Lung (tissue), 12 donors: ENCODE measurements around the gene AQP12B. TPM values are rescaled to one million over a fixed set of nuclear protein-coding genes. Genes with fewer than 3 reads are reported as not detected.

Source experiments
- ATAC-seq: fragments of 200-7000 bp; cut with Tn5 transposase; one replicate; pipeline ENCODE4 v1.9.1; 2020; ENCODE audit warnings: moderate number of reproducible peaks; ENCODE audit not compliant: insufficient read depth, low FRiP score
- DNase-seq, 3 donors: peaks; one replicate each; pipeline ENCODE4 v3.0.0-alpha.2; 2013 to 2017
- H3K27ac ChIP-seq, 2 donors: one replicate each; pipeline ENCODE4 v1.5.1; 2013; ENCODE audit warnings: mild to moderate bottlenecking in 2 of 2, moderate library complexity in 2 of 2, control low read depth in 1 of 2, inconsistent platforms in 1 of 2, low read depth in 1 of 2, low read length in 1 of 2
- H3K27me3 ChIP-seq, 3 donors: one replicate each; pipeline ENCODE4 v1.5.1; 2013; ENCODE audit warnings: low read length in 2 of 3; ENCODE audit not compliant: control insufficient read depth in 3 of 3, insufficient read depth in 3 of 3
- H3K36me3 ChIP-seq, 4 donors: one replicate each; pipeline ENCODE4 v1.5.1; 2013; ENCODE audit warnings: low read length in 4 of 4, mild to moderate bottlenecking in 1 of 4, moderate library complexity in 1 of 4; ENCODE audit not compliant: control insufficient read depth in 4 of 4, insufficient read depth in 4 of 4
- H3K4me1 ChIP-seq, 5 donors: one replicate each; pipeline ENCODE4 v1.5.1; 2013; ENCODE audit warnings: low read length in 5 of 5, mild to moderate bottlenecking in 2 of 5, moderate library complexity in 1 of 5; ENCODE audit not compliant: control insufficient read depth in 5 of 5, insufficient read depth in 5 of 5
- H3K4me3 ChIP-seq: one replicate; pipeline ENCODE4 v1.5.1; 2013; ENCODE audit warnings: mild to moderate bottlenecking, control low read depth, moderate library complexity
- H3K9ac ChIP-seq, 2 donors: one replicate each; pipeline ENCODE4 v1.5.1; 2013; ENCODE audit warnings: low read length in 2 of 2, control low read depth in 1 of 2; ENCODE audit not compliant: insufficient read depth in 1 of 2
- H3K9me3 ChIP-seq, 4 donors: one replicate each; pipeline ENCODE4 v1.5.1; 2013; ENCODE audit warnings: low read length in 3 of 4, mild to moderate bottlenecking in 1 of 4, moderate library complexity in 1 of 4; ENCODE audit not compliant: control insufficient read depth in 4 of 4, insufficient read depth in 3 of 4
- CTCF ChIP-seq: IDR thresholded peaks from 2 replicates; pipeline ENCODE4 v1.5.1; 2012; ENCODE audit warnings: mild to moderate bottlenecking; ENCODE audit errors: control extremely low read depth, extremely low read depth
- WGBS, 2 donors: extraction: QIAGEN DNeasy Blood & Tissue Kit; methylation state at CpG; one replicate each; pipeline ENCODE4 v1.1.7; 2013; 5-methylcytosine and 5-hydroxymethylcytosine counted together
- polyA plus RNA-seq, 2 donors: library from polyadenylated mRNA; stranded (reverse); fragments of 200-250 nt; gene quantifications; one replicate each; pipeline ENCODE4 v1.2.1, GENCODE V29; 2013
- total RNA-seq, 2 donors: library from RNA; depleted of rRNA in 1 of 2; stranded (reverse); fragments of >200 nt in 1 of 2; gene quantifications; one replicate each; pipeline ENCODE4 v1.2.1, GENCODE V29; 2014 to 2021
- donor health status: control.
- donor health status: control.
- donor health status: Bipolar disorder and iron deficiency.
- donor health status: healthy.
- donor health status: DM: yes; HTN: yes; CAD: no.

AQP12B gene
- total and polyA plus RNA-seq, 4 donors, result 0.15 TPM; not detected in 3

- H3K4me3 ChIP-seq, result no peak overlapping the region
- TF ChIP-seq CTCF, result no peak
- DNase-seq (no peak), ATAC-seq (no peak)
- peaks cover 0 to 8% (median 0%) of the 10 kb centered on the region in 3 donors for H3K27me3 ChIP-seq
- H3K27ac ChIP-seq, result no peak overlapping the region
- peaks cover 0 to 12% (median 2%) of the 10 kb centered on the region in 4 donors for H3K9me3 ChIP-seq
- no peak overlapping the region for H3K9ac ChIP-seq
- whole genome bisulfite sequencing, 2 donors, result 67 to 76% methylated on average over 3 of the region's 3 CpGs
- no peaks in the 10 kb centered on the region for H3K4me1 ChIP-seq
- no peaks in the 10 kb centered on the region for H3K36me3 ChIP-seq
Observed at GRCh38 chr2:240635998-240636547, 46.6 kb downstream of the AQP12B start.

- no peak for DNase-seq
- TF ChIP-seq CTCF, result no peak
- Histone ChIP-seq H3K9me3 (peaks cover 0 to 12% (median 2%) of the 10 kb centered on the region in 4 donors), H3K27me3 (peaks cover 0 to 3% (median 0%) of the 10 kb centered on the region in 3 donors), H3K36me3 (no peaks in the 10 kb centered on the region), H3K4me1 (no peaks in the 10 kb centered on the region), H3K9ac (no peak overlapping the region), H3K4me3 (no peak overlapping the region), H3K27ac (no peak overlapping the region)
- ATAC-seq, result no peak
- 81 to 86% methylated on average over 6 of the region's 6 CpGs for WGBS, 2 donors
Observed at GRCh38 chr2:240635121-240635997, 47.3 kb downstream of the AQP12B start.

- no peak for TF ChIP-seq CTCF
- DNase-seq, result no peak
- 93 to 97% methylated on average over 1 of the region's 1 CpG for WGBS, 2 donors
- no peak for ATAC-seq
- no peak overlapping the region for H3K9ac ChIP-seq
- no peak overlapping the region for H3K27ac ChIP-seq
- H3K9me3 ChIP-seq, result peaks cover 0 to 12% (median 2%) of the 10 kb centered on the region in 4 donors
- peaks cover 0 to 5% (median 0%) of the 10 kb centered on the region in 5 donors for H3K4me1 ChIP-seq
- H3K27me3 ChIP-seq, result no peaks in the 10 kb centered on the region
- H3K4me3 ChIP-seq, result no peak overlapping the region
- H3K36me3 ChIP-seq, result no peaks in the 10 kb centered on the region
Observed at GRCh38 chr2:240632306-240632721, 50.4 kb downstream of the AQP12B start.
